Uterus (tissue), 4 donors: ENCODE data around the gene SMAD9. TPM values are rescaled to one million over a fixed set of nuclear protein-coding genes. Genes with fewer than 3 reads are reported as not detected.

Experiments
- DNase-seq, 2 donors: peaks; one replicate each; pipeline ENCODE4 v3.0.0-alpha.2; 2019 to 2020
- H3K27ac ChIP-seq, 2 donors: fragments of 200-600 bp; sonication (generic); 1 replicate in 1 of 2; 2 replicates in 1 of 2; pipeline ENCODE4 v1.5.1; 2016 to 2018
- H3K27me3 ChIP-seq, 2 donors: fragments of 200-600 bp; sonication (generic); one replicate each; pipeline ENCODE4 v1.5.1; 2018 to 2019; ENCODE audit warnings: control low read depth in 1 of 2
- H3K36me3 ChIP-seq, 2 donors: fragments of 200-600 bp; sonication (generic); one replicate each; pipeline ENCODE4 v1.5.1; 2019; ENCODE audit warnings: control low read depth in 1 of 2
- H3K4me1 ChIP-seq, 2 donors: fragments of 200-600 bp; sonication (generic); one replicate each; pipeline ENCODE4 v1.5.1; 2018 to 2019; ENCODE audit warnings: control low read depth in 1 of 2
- H3K4me3 ChIP-seq, 2 donors: fragments of 200-600 bp; sonication (generic); 1 replicate in 1 of 2; 2 replicates in 1 of 2; pipeline ENCODE4 v1.5.1; 2018 to 2019; ENCODE audit warnings: mild to moderate bottlenecking in 1 of 2
- H3K9me3 ChIP-seq, 2 donors: fragments of 200-600 bp; sonication (generic); one replicate each; pipeline ENCODE4 v1.5.1; 2019; ENCODE audit warnings: control low read depth in 1 of 2
- POLR2A ChIP-seq, 2 donors: fragments of 450-650 bp; IDR thresholded peaks; one replicate each; pipeline ENCODE4 v1.6.1; 2016; ENCODE audit warnings: antibody characterized with exemption in 2 of 2, mild to moderate bottlenecking in 1 of 2, moderate library complexity in 1 of 2
- intact Hi-C: fragments of 100-400 bp; cut with DNase I; formaldehyde crosslinking; loops from one replicate; pipeline ENCODE4 v1.15.1; 2023; ENCODE audit warnings: low total_unique reads
- total RNA-seq, 4 donors: library from RNA; depleted of rRNA in 3 of 4; stranded (reverse); fragments of >200 nt in 3 of 4; gene quantifications; one replicate each; pipeline versions ENCODE4 v1.1.0 to v1.2.4, GENCODE V29; 2014 to 2023
- TF ChIP-seq, protein P1 (sequence below), 4 experiments: fragments of 200-600 bp in 2 of 4; fragments of 450-650 bp in 2 of 4; sonication (generic) in 2 of 4; IDR thresholded peaks; one replicate each; pipeline ENCODE4 v1.5.1; 2016 to 2019; ENCODE audit warnings: antibody characterized with exemption in 4 of 4, mild to moderate bottlenecking in 2 of 4, moderate library complexity in 1 of 4
- donor health status: DM: yes; HTN: yes; CAD: no.

The SMAD9 gene
- total RNA-seq, 4 donors from 2014 or later = 3.6 to 31.0 (median 23.9) TPM

DNA sequence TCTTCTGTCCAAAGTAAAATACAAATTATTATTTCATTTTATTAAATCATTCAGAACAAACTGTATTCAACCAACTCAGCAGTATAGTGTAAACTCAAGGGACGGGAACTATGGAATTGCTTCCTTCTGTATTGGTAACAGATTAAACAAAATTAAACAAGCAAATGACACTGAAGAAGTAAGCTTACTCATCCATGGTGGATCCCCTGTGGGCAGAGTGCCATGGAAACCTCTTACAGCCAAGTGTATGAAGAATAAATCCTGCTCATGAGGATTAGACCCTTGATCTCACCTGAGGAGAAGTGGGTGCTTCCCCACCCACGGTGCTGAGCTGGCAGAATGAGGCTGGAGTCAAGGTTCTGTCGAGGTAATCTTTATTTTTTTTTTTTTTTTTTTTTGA, 119.0 kb downstream of the SMAD9 start:
- H3K4me1 ChIP-seq = no peaks in the 10 kb centered on the region
- no peak overlapping the region for H3K27ac ChIP-seq
- DNase-seq = no peak
- intact Hi-C loops = no loop called here
- H3K9me3 ChIP-seq = no peaks in the 10 kb centered on the region
- H3K36me3 ChIP-seq = no peaks in the 10 kb centered on the region
- H3K27me3 ChIP-seq = no peaks in the 10 kb centered on the region
- no peak overlapping the region for H3K4me3 ChIP-seq
- TF ChIP-seq, protein P1, sequence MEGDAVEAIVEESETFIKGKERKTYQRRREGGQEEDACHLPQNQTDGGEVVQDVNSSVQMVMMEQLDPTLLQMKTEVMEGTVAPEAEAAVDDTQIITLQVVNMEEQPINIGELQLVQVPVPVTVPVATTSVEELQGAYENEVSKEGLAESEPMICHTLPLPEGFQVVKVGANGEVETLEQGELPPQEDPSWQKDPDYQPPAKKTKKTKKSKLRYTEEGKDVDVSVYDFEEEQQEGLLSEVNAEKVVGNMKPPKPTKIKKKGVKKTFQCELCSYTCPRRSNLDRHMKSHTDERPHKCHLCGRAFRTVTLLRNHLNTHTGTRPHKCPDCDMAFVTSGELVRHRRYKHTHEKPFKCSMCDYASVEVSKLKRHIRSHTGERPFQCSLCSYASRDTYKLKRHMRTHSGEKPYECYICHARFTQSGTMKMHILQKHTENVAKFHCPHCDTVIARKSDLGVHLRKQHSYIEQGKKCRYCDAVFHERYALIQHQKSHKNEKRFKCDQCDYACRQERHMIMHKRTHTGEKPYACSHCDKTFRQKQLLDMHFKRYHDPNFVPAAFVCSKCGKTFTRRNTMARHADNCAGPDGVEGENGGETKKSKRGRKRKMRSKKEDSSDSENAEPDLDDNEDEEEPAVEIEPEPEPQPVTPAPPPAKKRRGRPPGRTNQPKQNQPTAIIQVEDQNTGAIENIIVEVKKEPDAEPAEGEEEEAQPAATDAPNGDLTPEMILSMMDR (IDR thresholded peaks at IDR 0.05) = no peak
- TF ChIP-seq POLR2A (IDR thresholded peaks at IDR 0.05) = no peak

DNA sequence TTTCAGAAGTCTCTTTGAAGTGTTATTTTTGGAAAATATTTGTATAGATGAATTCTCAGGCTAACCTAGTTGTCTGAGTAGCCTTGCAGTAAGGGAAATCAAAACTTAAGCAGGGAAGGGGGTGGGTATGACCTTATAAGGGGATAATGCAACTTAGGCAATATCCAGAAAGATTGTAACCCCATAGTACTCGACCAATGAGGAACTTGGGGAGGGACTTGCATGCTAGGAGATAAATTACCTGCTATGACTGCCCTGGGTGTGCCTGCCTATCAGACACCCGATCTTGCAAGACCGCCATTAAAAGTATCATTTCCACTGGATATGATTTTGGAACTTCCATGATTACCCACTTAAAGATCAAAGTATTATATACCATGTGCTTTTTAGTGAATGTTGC, 124.0 kb downstream of the SMAD9 start:
- no peak overlapping the region for H3K4me3 ChIP-seq
- H3K27me3 ChIP-seq = no peaks in the 10 kb centered on the region
- no peaks in the 10 kb centered on the region for H3K36me3 ChIP-seq
- intact Hi-C loops = no loop called here
- no peak for DNase-seq
- H3K9me3 ChIP-seq = no peaks in the 10 kb centered on the region
- no peaks in the 10 kb centered on the region for H3K4me1 ChIP-seq
- TF ChIP-seq POLR2A (IDR thresholded peaks at IDR 0.05) = no peak
- TF ChIP-seq, protein P1 (IDR thresholded peaks at IDR 0.05) = no peak
- no peak overlapping the region for H3K27ac ChIP-seq

DNA sequence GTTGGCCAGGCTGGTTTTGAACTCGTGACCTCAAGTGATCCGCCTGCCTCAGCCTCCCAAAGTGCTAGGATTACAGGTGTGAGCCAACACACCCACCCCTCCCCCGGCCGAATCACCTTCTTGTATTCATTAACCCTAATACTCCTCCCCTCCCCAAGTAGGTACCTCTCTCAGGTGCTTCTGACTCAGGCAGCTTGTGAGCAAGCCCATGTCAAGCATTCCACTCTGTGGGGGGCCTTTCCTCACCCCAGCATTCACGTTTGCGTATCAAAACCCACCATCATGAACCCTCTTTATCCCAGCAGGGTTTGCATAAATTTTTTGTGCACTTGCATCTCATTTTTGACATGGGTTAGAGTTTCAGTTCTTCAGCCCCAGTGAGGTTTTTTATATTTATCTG, 124.6 kb downstream of the SMAD9 start:
- no peaks in the 10 kb centered on the region for H3K9me3 ChIP-seq
- H3K4me3 ChIP-seq = no peak overlapping the region
- intact Hi-C loops = no loop called here
- no peak for TF ChIP-seq POLR2A (IDR thresholded peaks at IDR 0.05)
- TF ChIP-seq, protein P1 (IDR thresholded peaks at IDR 0.05) = no peak
- H3K27me3 ChIP-seq = no peaks in the 10 kb centered on the region
- no peaks in the 10 kb centered on the region for H3K4me1 ChIP-seq
- no peaks in the 10 kb centered on the region for H3K36me3 ChIP-seq
- DNase-seq = no peak
- H3K27ac ChIP-seq = no peak overlapping the region

Other genes starting within 250 kb of the SMAD9 start
- gene SERTM1, start 246.2 kb downstream of the SMAD9 start, total RNA-seq = 10 to 100 TPM in 3 of 4 donors, 1 to 10 TPM in 1; 3.1 to 54.1 (median 33.0) TPM
- 10 to 100 TPM in 3 of 4 donors, 1 to 10 TPM in 1; 5.4 to 15.6 (median 12.0) TPM for gene RFXAP, start 101.0 kb downstream of the SMAD9 start, total RNA-seq
- gene ALG5, start 79.1 kb upstream of the SMAD9 start, total RNA-seq = 10 to 100 TPM; 26.2 to 36.6 (median 29.8) TPM
- 10 to 100 TPM; 17.1 to 61.2 (median 49.7) TPM for gene EXOSC8, start 80.5 kb upstream of the SMAD9 start, total RNA-seq
- 100 to 1,000 TPM in 1 of 4 donors, 10 to 100 TPM in 3; 39.7 to 119 (median 88.2) TPM for gene SUPT20H, start 139.4 kb upstream of the SMAD9 start, total RNA-seq
- gene CSNK1A1L, start 185.4 kb upstream of the SMAD9 start, total RNA-seq = not detected